Heart right ventricle (tissue), 16 donors: ENCODE measurements around the gene HNRNPA1. TPM values are rescaled to one million over a fixed set of nuclear protein-coding genes. Genes with fewer than 3 reads are reported as not detected.

Source experiments
- ATAC-seq, 8 donors: fragments of 200-7000 bp; cut with Tn5 transposase; one replicate each; pipeline ENCODE4 v1.9.1; 2020; ENCODE audit warnings: mild to moderate bottlenecking in 8 of 8, moderate library complexity in 8 of 8, moderate number of reproducible peaks in 1 of 8
- DNase-seq, 2 donors: peaks; one replicate each; pipeline ENCODE4 v3.0.0-alpha.2; 2020
- H3K27ac ChIP-seq, 10 donors: fragments of 200-600 bp; sonication (generic) in 2 of 10; one replicate each; pipeline versions ENCODE4 v1.5.0 to v1.8.0; 2020 to 2022; ENCODE audit warnings: mild to moderate bottlenecking in 3 of 10
- H3K27me3 ChIP-seq, 7 donors: fragments of 200-600 bp; one replicate each; pipeline ENCODE4 v1.8.0; 2021 to 2022; ENCODE audit warnings: mild to moderate bottlenecking in 2 of 7
- H3K36me3 ChIP-seq, 9 donors: fragments of 200-600 bp; sonication (generic) in 1 of 9; one replicate each; pipeline versions ENCODE4 v1.5.0 to v1.8.0; 2020 to 2022; ENCODE audit warnings: mild to moderate bottlenecking in 2 of 9
- H3K4me1 ChIP-seq, 9 donors: fragments of 200-600 bp; sonication (generic) in 1 of 9; one replicate each; pipeline versions ENCODE4 v1.5.0 to v1.8.0; 2020 to 2022; ENCODE audit warnings: mild to moderate bottlenecking in 4 of 9
- H3K4me3 ChIP-seq, 10 donors: fragments of 200-600 bp; sonication (generic) in 2 of 10; one replicate each; pipeline versions ENCODE4 v1.5.0 to v1.8.0; 2020 to 2022; ENCODE audit warnings: mild to moderate bottlenecking in 7 of 10, moderate library complexity in 2 of 10
- H3K9me3 ChIP-seq, 11 donors: fragments of 200-600 bp in 10 of 11; sonication (generic) in 2 of 11; one replicate each; pipeline versions ENCODE4 v1.5.0 to v1.8.0; 2013 to 2022; ENCODE audit warnings: mild to moderate bottlenecking in 2 of 11, control low read depth in 1 of 11, moderate library complexity in 1 of 11
- CTCF ChIP-seq, 9 donors: fragments of 200-600 bp; sonication (generic) in 2 of 9; IDR thresholded peaks; one replicate each; pipeline versions ENCODE4 v1.5.0 to v1.8.0; 2021 to 2022; ENCODE audit warnings: antibody characterized with exemption in 9 of 9, mild to moderate bottlenecking in 5 of 9, moderate library complexity in 1 of 9
- WGBS, 2 donors: extraction: QIAGEN DNeasy Blood & Tissue Kit; methylation state at CpG; one replicate each; pipeline ENCODE4 v1.1.7; 2013; ENCODE audit warnings: inconsistent platforms in 1 of 2; 5-methylcytosine and 5-hydroxymethylcytosine counted together
- intact Hi-C, 10 donors: fragments of 100-400 bp; cut with DNase I; formaldehyde crosslinking; loops; one replicate each; pipeline versions ENCODE4 v1.11.1 to v1.14.2; 2022
- polyA plus RNA-seq, 2 donors: library from polyadenylated mRNA; stranded (reverse); fragments of 200-250 nt; gene quantifications; one replicate each; pipeline ENCODE4 v1.2.3, GENCODE V29; 2013
- total RNA-seq, 10 donors: library from RNA; stranded (reverse); fragmentation: NEBNext Ultra II Directional in 3 of 10; extraction: Animal tissue kit (Norgen Biotek cat#: 25700) in 3 of 10; gene quantifications; one replicate each; pipeline versions ENCODE4 v1.2.1 to v1.2.4, GENCODE V29; 2021 to 2023
- donor health status: Arrhythmogenic right ventricular cardiomyopathy.
- donor health status: ischemic (EF 13 %, LVEDD 7.1; RV severe dilation, severe dysfunction).
- donor health status: healthy with polysubstance abuse.
- donor health status: DM: no; HTN: yes; CAD: no.
- donor health status: DM: no; HTN: no; CAD: no.
- donor health status: ischemic (EF 25% LVEDD 6.9; RV normal size, moderate dysfunction).
- donor health status: ischemic (EF 25% LVEDD 5.7; RV mildly dilated, moderate dysfunction).
- donor health status: healthy.
- donor health status: DM: yes; HTN: yes; CAD: no.
- donor health status: Ischemic cardiomyopathy.
- donor health status: ischemic (EF 35%, LVEDD 5.7; RV mildly dilated, moderate dysfunction).
- donor health status: nonischemic (EF 11% LVEDD 7.7; RV severe dilation, severe dysfunction).
- donor health status: DM: yes; HTN: yes; CAD: no.
- donor health status: PGD.
- donor health status: ischemic (EF 29% LVEDD 5.4; RV normal size, mild dysfunction).
- donor health status: nonischemic (EF 23%, LVEDD 6.1; RV moderate dilation, normal function).

Gene HNRNPA1
- total and polyA plus RNA-seq, 12 donors = 353 to 641 (median 462) TPM

DNA sequence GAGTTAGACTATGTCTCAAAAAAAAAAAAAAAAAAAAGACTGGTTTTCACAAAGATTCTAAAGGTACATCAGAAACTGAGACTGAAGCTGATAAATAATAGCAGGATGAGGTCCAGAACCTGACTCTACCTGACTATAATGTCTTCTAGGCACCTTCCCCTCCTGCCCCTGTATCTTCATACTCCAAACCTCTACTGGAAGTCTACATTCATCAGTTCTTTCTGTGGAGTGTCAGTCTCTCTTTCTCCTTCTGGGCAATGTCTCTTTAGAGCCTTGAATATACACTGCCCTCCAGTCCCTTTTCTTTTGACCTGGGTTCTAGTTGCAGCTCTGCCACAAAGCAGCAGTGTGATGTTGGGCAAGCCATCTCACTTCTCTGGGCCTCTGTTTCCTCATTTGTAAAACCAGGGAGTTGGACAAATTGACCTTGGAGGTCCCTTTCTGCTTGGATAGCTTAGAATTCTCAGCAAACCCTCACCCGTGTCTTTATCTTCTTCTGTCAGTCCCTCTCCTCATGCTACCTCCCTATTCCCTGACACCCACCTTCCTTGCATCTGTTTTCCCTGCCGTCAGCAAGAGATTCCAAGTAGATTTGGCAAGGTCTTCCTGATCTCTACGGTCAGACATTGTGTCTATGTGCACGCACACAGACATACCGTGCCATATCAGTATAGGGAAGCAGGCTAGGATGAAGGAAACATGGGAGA, 16.0 kb downstream of the HNRNPA1 start:
- Histone ChIP-seq H3K27me3 (peaks cover 7 to 34% (median 24%) of the 10 kb centered on the region in 7 donors), H3K27ac (peak overlapping the region in 1 of 10 donors; percentile 76), H3K36me3 (peaks cover 0 to 9% (median 0%) of the 10 kb centered on the region in 9 donors), H3K9me3 (no peaks in the 10 kb centered on the region), H3K4me3 (peak overlapping the region in 1 of 10 donors; percentile 49), H3K4me1 (peaks cover 0 to 26% (median 7%) of the 10 kb centered on the region in 9 donors)
- ATAC-seq = no peak
- WGBS, 2 donors = 65 to 67% methylated on average over 5 of the region's 5 CpGs
- intact Hi-C loops = loop anchor here in 4 of 10 donors (10.0 kb wide), 1 partner anchor 68 kb away; the partner anchor contains the start of gene GPR84 (in 4 of the 4)
- no peak for TF ChIP-seq CTCF (IDR thresholded peaks at IDR 0.05)
- DNase-seq = no peak

- DNase-seq = no peak
- no peak for TF ChIP-seq CTCF (IDR thresholded peaks at IDR 0.05)
- Histone ChIP-seq H3K9me3 (no peaks in the 10 kb centered on the region), H3K36me3 (no peaks in the 10 kb centered on the region), H3K27ac (peak overlapping the region in 1 of 10 donors; percentile 76), H3K4me1 (peaks cover 0 to 34% (median 7%) of the 10 kb centered on the region in 9 donors), H3K4me3 (peak overlapping the region in 1 of 10 donors; percentile 49), H3K27me3 (peaks cover 7 to 41% (median 31%) of the 10 kb centered on the region in 7 donors)
- ATAC-seq = no peak
- WGBS, 2 donors = 88 to 95% methylated on average over 5 of the region's 5 CpGs
- intact Hi-C loops = loop anchor here in 4 of 10 donors (10.0 kb wide), 1 partner anchor 66 kb away; the partner anchor contains the start of gene GPR84 (in 4 of the 4)
Observed at GRCh38 chr12:54298904-54299303, 18.4 kb downstream of the HNRNPA1 start.

GRCh38 chr12:54299515-54300224, 19.1 kb downstream of the HNRNPA1 start:
- intact Hi-C loops = loop anchor here in 4 of 10 donors (10.0 kb wide), 1 partner anchor 65 kb away; the partner anchor contains the start of gene GPR84 (in 4 of the 4)

More at GRCh38 chr12:54299515-54300224, 19.1 kb downstream of the HNRNPA1 start:
- 68 to 75% methylated on average over 8 of the region's 8 CpGs for WGBS, 2 donors
- peaks cover 7 to 48% (median 31%) of the 10 kb centered on the region in 7 donors for H3K27me3 ChIP-seq
- no peak for DNase-seq
- ATAC-seq = no peak
- no peaks in the 10 kb centered on the region for H3K36me3 ChIP-seq
- H3K4me3 ChIP-seq = peak overlapping the region in 1 of 10 donors; percentile 49
- peak overlapping the region in 2 of 10 donors; percentile 4 to 76 for H3K27ac ChIP-seq
- H3K4me1 ChIP-seq = peaks cover 0 to 40% (median 7%) of the 10 kb centered on the region in 9 donors
- no peak for TF ChIP-seq CTCF (IDR thresholded peaks at IDR 0.05)
- no peaks in the 10 kb centered on the region for H3K9me3 ChIP-seq
